Endothelial cell of umbilical vein (primary cell): ENCODE results near the gene SMG5. TPM values are rescaled to one million over a fixed set of nuclear protein-coding genes. Genes with fewer than 3 reads are reported as not detected.

Source experiments
- BruUV-seq: library from RNA; stranded (reverse); fragments of 400-500 nt; replicated peaks from 2 replicates; lab custom pipeline; 2021; lab: Mats Ljungman, UMichigan
- CTCF ChIA-PET: fragments of 300-600, 350-600 bp; sonication (Branson Sonifier 250); formaldehyde crosslinking; loops from one replicate; lab custom pipeline; 2021; ENCODE audit warnings: antibody characterized with exemption, inconsistent platforms; lab: Charles Lee
- POLR2A ChIA-PET: fragments of 300-600, 350-600 bp; sonication (Branson Sonifier 250); formaldehyde crosslinking; loops from one replicate; lab custom pipeline; 2021; ENCODE audit warnings: antibody characterized with exemption, inconsistent platforms; lab: Charles Lee
- DNase-seq: peaks from one replicate; pipeline ENCODE4 v3.0.0-alpha.2; 2011; ENCODE audit warnings: low read depth, low spot score
- FAIRE-seq: peaks from 2 replicates; lab custom pipeline; 2011; peaks lifted over from hg19 to GRCh38; lab: Jason Lieb, UNC
- H2AFZ ChIP-seq: 2 replicates; pipeline ENCODE4 v1.6.0; 2012; ENCODE audit warnings: low read depth, low read length, control low read depth, inconsistent platforms
- H3K27ac ChIP-seq: 2 replicates; pipeline ENCODE4 v1.5.1; 2011; ENCODE audit warnings: low read depth, mild to moderate bottlenecking, control low read depth, low read length, moderate library complexity; ENCODE audit not compliant: insufficient read depth
- H3K27me3 ChIP-seq, 2 experiments: 2 replicates each; pipeline versions ENCODE4 v1.6.0 to v1.6.1; 2011; ENCODE audit warnings: low read length in 2 of 2, mixed read lengths in 1 of 2; ENCODE audit not compliant: control insufficient read depth in 2 of 2, insufficient read depth in 2 of 2
- H3K36me3 ChIP-seq, 2 experiments: 2 replicates in 1 of 2; 3 replicates in 1 of 2; pipeline ENCODE4 v1.5.1; 2011; ENCODE audit warnings: low read length in 2 of 2, mild to moderate bottlenecking in 1 of 2, moderate library complexity in 1 of 2; ENCODE audit not compliant: control insufficient read depth in 2 of 2, insufficient read depth in 2 of 2; ENCODE audit errors: extremely low read depth in 1 of 2
- H3K4me1 ChIP-seq: 3 replicates; pipeline ENCODE4 v1.5.1; 2011; ENCODE audit warnings: mild to moderate bottlenecking, low read length; ENCODE audit not compliant: control insufficient read depth, insufficient read depth; ENCODE audit errors: extremely low read depth
- H3K4me2 ChIP-seq: 2 replicates; pipeline ENCODE4 v1.6.1; 2011; ENCODE audit warnings: low read length, control low read depth, mixed read lengths; ENCODE audit not compliant: insufficient read depth
- H3K4me3 ChIP-seq, 3 experiments: fragments of 200-600 bp in 1 of 3; sonication (generic), shearing (Covaris generic) in 1 of 3; replicated peaks in 1 of 3; 2 replicates each; pipeline ENCODE4 v1.5.1; 2011 to 2016; ENCODE audit warnings: control low read depth in 3 of 3, low read length in 3 of 3, mild to moderate bottlenecking in 2 of 3, inconsistent platforms in 1 of 3, low read depth in 1 of 3, moderate library complexity in 1 of 3; ENCODE audit not compliant: insufficient read depth in 1 of 3
- H3K79me2 ChIP-seq: 2 replicates; pipeline ENCODE4 v1.6.0; 2012; ENCODE audit warnings: low read length, inconsistent platforms; ENCODE audit not compliant: control insufficient read depth, insufficient read depth
- H3K9ac ChIP-seq: replicated peaks from 2 replicates; pipeline ENCODE3; 2011; ENCODE audit warnings: low read length, control low read depth; ENCODE audit not compliant: insufficient read depth; ENCODE audit errors: extremely low read depth
- H3K9me1 ChIP-seq: replicated peaks from 3 replicates; pipeline ENCODE4 v1.6.0; 2011; ENCODE audit warnings: mild to moderate bottlenecking, low read length; ENCODE audit not compliant: control insufficient read depth, insufficient read depth; ENCODE audit errors: extremely low read depth
- H3K9me3 ChIP-seq: replicated peaks from 2 replicates; pipeline ENCODE4 v1.5.1; 2012; ENCODE audit warnings: low read length, inconsistent platforms; ENCODE audit not compliant: control insufficient read depth, insufficient read depth
- H4K20me1 ChIP-seq: replicated peaks from 2 replicates; pipeline ENCODE3; 2011; ENCODE audit warnings: mild to moderate bottlenecking, low read length; ENCODE audit not compliant: control insufficient read depth, insufficient read depth; ENCODE audit errors: extremely low read depth
- FOS ChIP-seq: IDR thresholded peaks from 2 replicates; pipeline ENCODE4 v1.6.1; 2011; ENCODE audit warnings: mild to moderate bottlenecking, low read length, moderate library complexity, borderline replicate concordance; ENCODE audit not compliant: insufficient read depth
- JUN ChIP-seq: IDR thresholded peaks from 2 replicates; pipeline ENCODE4 v1.6.1; 2011; ENCODE audit warnings: borderline replicate concordance, low read depth; ENCODE audit not compliant: insufficient read length, insufficient read depth
- POLR2A ChIP-seq: IDR thresholded peaks from 2 replicates; pipeline ENCODE4 v1.6.1; 2012; ENCODE audit warnings: low read depth, mild to moderate bottlenecking, control low read depth, low read length
- dilution Hi-C: fragments of 300-500 bp; cut with MboI; formaldehyde crosslinking; loops from one replicate; pipeline ENCODE4 v1.15.0; 2019; ENCODE audit warnings: low sequenced_read_pairs; ENCODE audit not compliant: extremely low pct_ligation_motif_present
- intact Hi-C: fragments of 100-400 bp; cut with micrococcal nuclease; formaldehyde crosslinking; loops from one replicate; pipeline ENCODE4 v1.10.0; 2022
- polyA plus RNA-seq, 4 experiments: library from polyadenylated mRNA; depleted of rRNA in 3 of 4; stranded (reverse) in 3 of 4; unstranded in 1 of 4; fragments of >200 nt; gene quantifications; 2 replicates each; pipeline versions ENCODE4 v1.2.1 to v1.2.3, GENCODE V29; 2011 to 2012; ENCODE audit warnings: missing spikeins in 1 of 4
- total RNA-seq: library from RNA; stranded (reverse); gene quantifications from 2 replicates; pipeline ENCODE4 v1.2.3, GENCODE V29; 2021
- TF ChIP-seq, protein P1 (sequence below), 2 donors: IDR thresholded peaks; 1 replicate in 1 of 2; 2 replicates in 1 of 2; pipeline ENCODE4 v1.5.1; 2011; ENCODE audit warnings: low read length in 2 of 2, mild to moderate bottlenecking in 2 of 2, moderate library complexity in 2 of 2, control low read depth in 1 of 2, inconsistent platforms in 1 of 2, low read depth in 1 of 2; ENCODE audit not compliant: insufficient read depth in 1 of 2; ENCODE audit errors: extremely low read depth in 1 of 2

SMG5 gene
- total and polyA plus RNA-seq, 2 donors (not counting 3 experiments of a cell fraction or from before 2014, with no cell fraction given): 37.4 to 82.6 TPM

DNA sequence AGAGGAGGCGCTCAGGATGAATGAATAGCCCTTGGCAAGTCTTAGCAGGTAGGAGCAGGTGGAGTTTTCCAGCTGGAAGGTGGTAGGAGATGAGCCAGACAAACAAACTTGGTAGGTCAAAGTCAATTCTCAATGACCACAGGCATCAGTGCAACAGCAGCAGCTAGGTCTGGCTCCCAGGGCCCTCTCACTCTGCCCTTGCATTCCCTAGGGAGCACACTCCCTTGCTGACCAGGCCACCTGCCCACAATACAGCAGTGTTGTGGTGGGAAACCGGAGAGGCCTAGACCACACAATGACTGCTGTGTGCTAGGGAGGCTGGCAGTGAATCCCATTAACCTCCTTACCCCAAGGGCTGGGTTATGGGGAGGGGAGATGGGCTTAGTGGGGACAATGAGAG lies 21.7 kb downstream of the SMG5 start:
- H3K27ac ChIP-seq: no peak overlapping the region
- H3K27me3 ChIP-seq: no peaks in the 10 kb centered on the region
- no peak overlapping the region for H3K9ac ChIP-seq
- intact Hi-C loops: loop anchor here (1.0 kb wide), 1 partner anchor 115 kb away; no protein-coding TSS in a partner anchor
- no peaks in the 10 kb centered on the region for H3K79me2 ChIP-seq
- H2AFZ ChIP-seq: no peak overlapping the region
- no peaks in the 10 kb centered on the region for H3K4me1 ChIP-seq
- ChIA-PET POLR2A (no interaction called here), CTCF (interaction anchor here (1.2 to 1.7 kb wide), 2 partner anchors 13 to 36 kb away, joined by 3 to 8 read pairs; partner anchors contain the start of gene PAQR6)
- H3K36me3 ChIP-seq: peaks cover 26 to 73% of the 10 kb centered on the region in 2 experiments
- TF ChIP-seq POLR2A: no peak
- no peak for TF ChIP-seq FOS
- no peak for TF ChIP-seq JUN
- TF ChIP-seq, protein P1, sequence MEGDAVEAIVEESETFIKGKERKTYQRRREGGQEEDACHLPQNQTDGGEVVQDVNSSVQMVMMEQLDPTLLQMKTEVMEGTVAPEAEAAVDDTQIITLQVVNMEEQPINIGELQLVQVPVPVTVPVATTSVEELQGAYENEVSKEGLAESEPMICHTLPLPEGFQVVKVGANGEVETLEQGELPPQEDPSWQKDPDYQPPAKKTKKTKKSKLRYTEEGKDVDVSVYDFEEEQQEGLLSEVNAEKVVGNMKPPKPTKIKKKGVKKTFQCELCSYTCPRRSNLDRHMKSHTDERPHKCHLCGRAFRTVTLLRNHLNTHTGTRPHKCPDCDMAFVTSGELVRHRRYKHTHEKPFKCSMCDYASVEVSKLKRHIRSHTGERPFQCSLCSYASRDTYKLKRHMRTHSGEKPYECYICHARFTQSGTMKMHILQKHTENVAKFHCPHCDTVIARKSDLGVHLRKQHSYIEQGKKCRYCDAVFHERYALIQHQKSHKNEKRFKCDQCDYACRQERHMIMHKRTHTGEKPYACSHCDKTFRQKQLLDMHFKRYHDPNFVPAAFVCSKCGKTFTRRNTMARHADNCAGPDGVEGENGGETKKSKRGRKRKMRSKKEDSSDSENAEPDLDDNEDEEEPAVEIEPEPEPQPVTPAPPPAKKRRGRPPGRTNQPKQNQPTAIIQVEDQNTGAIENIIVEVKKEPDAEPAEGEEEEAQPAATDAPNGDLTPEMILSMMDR (IDR thresholded peaks at IDR 0.05; ENCODE audit: extremely low read depth in 1 of 2, insufficient read depth in 1 of 2, low read depth in 1 of 2, low read length in 2 of 2): no peak
- H4K20me1 ChIP-seq: no peaks in the 10 kb centered on the region
- H3K4me3 ChIP-seq: no peak overlapping the region
- no peak for FAIRE-seq
- no TSS peak for BruUV-seq
- H3K4me2 ChIP-seq: no peak overlapping the region
- no peaks in the 10 kb centered on the region for H3K9me1 ChIP-seq
- DNase-seq: no peak
- dilution Hi-C loops: no loop called here
- no peaks in the 10 kb centered on the region for H3K9me3 ChIP-seq

DNA sequence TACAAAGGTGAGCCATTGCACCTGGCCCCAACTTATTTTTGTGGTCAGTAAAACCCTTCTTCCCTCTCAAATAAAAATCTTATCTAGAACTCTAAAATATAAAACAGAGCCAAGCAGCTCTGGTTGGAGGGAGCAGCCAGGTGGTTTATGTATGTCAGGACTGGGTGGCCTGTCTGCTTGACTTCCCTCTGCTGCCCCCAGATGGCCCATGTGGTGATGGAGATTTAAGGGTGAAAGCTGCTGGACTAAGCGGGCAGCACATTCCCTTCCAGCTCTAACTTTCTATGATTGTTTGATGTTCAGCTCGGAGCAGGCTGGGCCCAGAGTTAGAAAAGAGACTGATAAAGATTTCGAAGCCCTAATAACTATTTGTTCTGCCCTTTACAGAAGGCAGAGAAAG lies 22.8 kb downstream of the SMG5 start:
- no TSS peak for BruUV-seq

More for the DNA sequence above, 22.8 kb downstream of the SMG5 start:
- no peaks in the 10 kb centered on the region for H3K27me3 ChIP-seq
- H3K4me2 ChIP-seq: no peak overlapping the region
- H3K9ac ChIP-seq: no peak overlapping the region
- no peak overlapping the region for H3K4me3 ChIP-seq
- ChIA-PET POLR2A (interaction anchor here (0.6 kb wide), 1 partner anchor 16 kb away, joined by 4 read pairs; no protein-coding TSS in a partner anchor), CTCF (interaction anchor here (0.6 to 1.7 kb wide), 7 partner anchors 9 to 130 kb away, joined by 3 to 8 read pairs (median 5); no protein-coding TSS in a partner anchor)
- TF ChIP-seq FOS (no peak), JUN (no peak)
- TF ChIP-seq, protein P1 (IDR thresholded peaks at IDR 0.05; ENCODE audit: extremely low read depth in 1 of 2, insufficient read depth in 1 of 2, low read depth in 1 of 2, low read length in 2 of 2): peak in 1 of 2 donors; percentile 6
- H3K79me2 ChIP-seq: no peaks in the 10 kb centered on the region
- peaks cover 25 to 63% of the 10 kb centered on the region in 2 experiments for H3K36me3 ChIP-seq
- H2AFZ ChIP-seq: no peak overlapping the region
- no peak for FAIRE-seq
- H3K9me3 ChIP-seq: no peaks in the 10 kb centered on the region
- H3K27ac ChIP-seq: no peak overlapping the region
- H4K20me1 ChIP-seq: no peaks in the 10 kb centered on the region
- dilution Hi-C loops: no loop called here
- H3K9me1 ChIP-seq: no peaks in the 10 kb centered on the region
- no peaks in the 10 kb centered on the region for H3K4me1 ChIP-seq
- DNase-seq: no peak
- intact Hi-C loops: loop anchor here (1.0 kb wide), 1 partner anchor 114 kb away; no protein-coding TSS in a partner anchor
